Hepatocyte (in vitro differentiated cells): Measurements from ENCODE around the gene SEMA5B. TPM values are rescaled to one million over a fixed set of nuclear protein-coding genes. Genes with fewer than 3 reads are reported as not detected.

Experiments used
- DNase-seq: peaks from one replicate; pipeline ENCODE4 v3.0.0-alpha.2; 2016; ENCODE audit warnings: low spot score
- H2AFZ ChIP-seq: fragments of 200-600 bp; sonication (generic); 2 replicates; pipeline ENCODE4 v1.6.0; 2016; ENCODE audit warnings: antibody characterized with exemption, mild to moderate bottlenecking
- H3K27ac ChIP-seq: fragments of 200-600 bp; sonication (generic); 2 replicates; pipeline ENCODE4 v1.5.1; 2016; ENCODE audit warnings: mild to moderate bottlenecking
- H3K27me3 ChIP-seq: fragments of 200-600 bp; sonication (generic); 2 replicates; pipeline ENCODE4 v1.6.1; 2016
- H3K36me3 ChIP-seq: fragments of 200-600 bp; sonication (generic); replicated peaks from 2 replicates; pipeline ENCODE4 v1.5.1; 2016; ENCODE audit warnings: low read depth; ENCODE audit not compliant: insufficient read depth
- H3K4me1 ChIP-seq: fragments of 200-600 bp; sonication (generic); 2 replicates; pipeline ENCODE4 v1.5.1; 2016; ENCODE audit warnings: mild to moderate bottlenecking, moderate library complexity; ENCODE audit not compliant: insufficient read depth
- H3K4me2 ChIP-seq: fragments of 200-600 bp; sonication (generic); 2 replicates; pipeline ENCODE4 v1.6.0; 2016
- H3K4me3 ChIP-seq: fragments of 200-600 bp; sonication (generic); 2 replicates; pipeline ENCODE4 v1.5.1; 2016; ENCODE audit warnings: mild to moderate bottlenecking
- H3K79me2 ChIP-seq: fragments of 200-600 bp; sonication (generic); 2 replicates; pipeline ENCODE4 v1.6.0; 2017; ENCODE audit warnings: mild to moderate bottlenecking
- H3K9me2 ChIP-seq: fragments of 200-600 bp; sonication (generic); replicated peaks from 2 replicates; pipeline ENCODE4 v1.6.0; 2017; ENCODE audit warnings: mild to moderate bottlenecking; ENCODE audit not compliant: insufficient read depth
- H3K9me3 ChIP-seq: fragments of 200-600 bp; sonication (generic); 2 replicates; pipeline ENCODE4 v1.5.1; 2016; ENCODE audit warnings: low read depth, mild to moderate bottlenecking
- H4K20me1 ChIP-seq: fragments of 200-600 bp; sonication (generic); 2 replicates; pipeline ENCODE4 v1.6.0; 2016; ENCODE audit warnings: mild to moderate bottlenecking; ENCODE audit not compliant: insufficient read depth, poor library complexity, severe bottlenecking
- CTCF ChIP-seq: fragments of 200-600 bp; sonication (generic); IDR thresholded peaks from 2 replicates; pipeline ENCODE4 v1.5.1; 2016; ENCODE audit warnings: antibody characterized with exemption, mild to moderate bottlenecking; ENCODE audit not compliant: poor library complexity
- EZH2 ChIP-seq: fragments of 200-600 bp; sonication (generic); IDR thresholded peaks from 2 replicates; pipeline ENCODE4 v1.6.1; 2016; ENCODE audit warnings: antibody characterized with exemption, mild to moderate bottlenecking, borderline replicate concordance
- EZH2phosphoT487 ChIP-seq: fragments of 200-600 bp; sonication (generic); IDR thresholded peaks from one replicate; pipeline ENCODE4 v1.6.1; 2018; ENCODE audit warnings: antibody characterized with exemption, mild to moderate bottlenecking, low read depth, moderate library complexity; ENCODE audit not compliant: unreplicated experiment, severe bottlenecking
- WGBS: methylation state at CpG from one replicate; pipeline ENCODE4 v1.1.6; 2016; ENCODE audit warnings: low lambda C conversion rate; ENCODE audit errors: missing lambda C conversion rate; 5-methylcytosine and 5-hydroxymethylcytosine counted together
- polyA plus RNA-seq: library from polyadenylated mRNA; unstranded; fragments of >200 nt; fragmentation: Nextera tagmentation; extraction: Ambion mirVana; gene quantifications from 2 replicates; pipeline ENCODE4 v1.2.1, GENCODE V29; 2016
- total RNA-seq: library from RNA; depleted of rRNA; stranded (reverse); fragments of >200 nt; gene quantifications from 2 replicates; pipeline ENCODE4 v1.2.3, GENCODE V29; 2014

SEMA5B gene
- total and polyA plus RNA-seq, 2 experiments from 2014 or later, result 1.4 to 4.2 TPM

GRCh38 chr3:123002749-123003497, 24.6 kb downstream of the SEMA5B start:
- no peaks in the 10 kb centered on the region for H3K9me2 ChIP-seq
- WGBS, result 79% methylated on average over 7 of the region's 7 CpGs
- H3K79me2 ChIP-seq, result no peaks in the 10 kb centered on the region
- no peaks in the 10 kb centered on the region for H4K20me1 ChIP-seq
- H3K4me2 ChIP-seq, result no peak overlapping the region
- H3K4me1 ChIP-seq, result no peaks in the 10 kb centered on the region
- H3K36me3 ChIP-seq, result no peaks in the 10 kb centered on the region
- H3K9me3 ChIP-seq, result no peaks in the 10 kb centered on the region
- H3K27me3 ChIP-seq, result peaks cover 12% of the 10 kb centered on the region
- TF ChIP-seq EZH2 (no peak), EZH2phosphoT487 (no peak), CTCF (no peak)
- no peak overlapping the region for H2AFZ ChIP-seq
- H3K27ac ChIP-seq, result no peak overlapping the region
- no peak overlapping the region for H3K4me3 ChIP-seq
- no peak for DNase-seq

GRCh38 chr3:123002100-123002748, 25.3 kb downstream of the SEMA5B start:
- no peaks in the 10 kb centered on the region for H3K79me2 ChIP-seq
- H2AFZ ChIP-seq, result no peak overlapping the region
- H3K27me3 ChIP-seq, result peaks cover 12% of the 10 kb centered on the region
- no peak for DNase-seq
- WGBS, result 50% methylated on average over 8 of the region's 8 CpGs
- H3K4me2 ChIP-seq, result no peak overlapping the region
- no peaks in the 10 kb centered on the region for H4K20me1 ChIP-seq
- H3K27ac ChIP-seq, result no peak overlapping the region
- H3K4me1 ChIP-seq, result no peaks in the 10 kb centered on the region
- no peaks in the 10 kb centered on the region for H3K36me3 ChIP-seq
- H3K4me3 ChIP-seq, result no peak overlapping the region
- TF ChIP-seq EZH2 (no peak), EZH2phosphoT487 (no peak)
- H3K9me3 ChIP-seq, result no peaks in the 10 kb centered on the region
- H3K9me2 ChIP-seq, result no peaks in the 10 kb centered on the region

- WGBS, result 96% methylated on average over 4 of the region's 4 CpGs
- no peak for TF ChIP-seq CTCF
- no peak for TF ChIP-seq EZH2phosphoT487
- TF ChIP-seq EZH2, result no peak
- H3K36me3 ChIP-seq, result no peaks in the 10 kb centered on the region
These were observed 28.7 kb downstream of the SEMA5B start for GRCh38 chr3:122998856-122999255.

GRCh38 chr3:122998206-122998605, 29.4 kb downstream of the SEMA5B start:
- Histone ChIP-seq H2AFZ (no peak overlapping the region), H4K20me1 (no peaks in the 10 kb centered on the region), H3K36me3 (no peaks in the 10 kb centered on the region), H3K27me3 (peaks cover 12% of the 10 kb centered on the region), H3K9me3 (no peaks in the 10 kb centered on the region), H3K4me1 (peaks cover 4% of the 10 kb centered on the region), H3K27ac (no peak overlapping the region), H3K79me2 (no peaks in the 10 kb centered on the region), H3K9me2 (no peaks in the 10 kb centered on the region), H3K4me3 (no peak overlapping the region), H3K4me2 (no peak overlapping the region)
- DNase-seq, result no peak
- WGBS, result 95% methylated on average over 7 of the region's 7 CpGs
- no peak for TF ChIP-seq CTCF
- TF ChIP-seq EZH2, result no peak
- no peak for TF ChIP-seq EZH2phosphoT487

More at GRCh38 chr3:122998856-122999255, 28.7 kb downstream of the SEMA5B start:
- no peak overlapping the region for H3K27ac ChIP-seq
- H3K4me2 ChIP-seq, result no peak overlapping the region
- H2AFZ ChIP-seq, result no peak overlapping the region
- no peaks in the 10 kb centered on the region for H3K9me2 ChIP-seq
- H3K79me2 ChIP-seq, result no peaks in the 10 kb centered on the region
- H3K4me1 ChIP-seq, result peaks cover 4% of the 10 kb centered on the region
- DNase-seq, result no peak
- no peaks in the 10 kb centered on the region for H4K20me1 ChIP-seq
- H3K9me3 ChIP-seq, result no peaks in the 10 kb centered on the region
- H3K4me3 ChIP-seq, result no peak overlapping the region
- H3K27me3 ChIP-seq, result peaks cover 12% of the 10 kb centered on the region
